HG02870 (cell line): ENCODE measurements around the gene TCTN1.
"Not testable (repeated sequence)": the region's sequence is repeated elsewhere in the genome, so short reads cannot be mapped to it uniquely, and the experiment has no call there.

Source experiments
- ATAC-seq: cut with Tn5 transposase; IDR thresholded peaks from one replicate; pipeline ENCODE4 v1.9.1; 2021; ENCODE audit warnings: mild to moderate bottlenecking, moderate library complexity; ENCODE audit not compliant: unreplicated experiment

TCTN1 gene

GRCh38 chr12:110613771-110614684 lies at the start of gene TCTN1:
Gene TCTN1, plus strand, starts transcription at chr12:110614129. Its CDS starts 54 bp downstream, at chr12:110614183.
- ATAC-seq, result peak; percentile 93

- ATAC-seq, result no peak
Measured at GRCh38 chr12:110564471-110564991, 49.4 kb upstream of the TCTN1 start.

- ATAC-seq, result no peak
Measured at GRCh38 chr12:110565894-110566871, 47.7 kb upstream of the TCTN1 start.

GRCh38 chr12:110566993-110567392 lies 46.9 kb upstream of the TCTN1 start:
- ATAC-seq, result no peak

- no peak for ATAC-seq
Measured at GRCh38 chr12:110568752-110569151, 45.2 kb upstream of the TCTN1 start.

- ATAC-seq, result not testable (repeated sequence)
Measured at GRCh38 chr12:110569838-110570237, 44.1 kb upstream of the TCTN1 start.

- not testable (repeated sequence) for ATAC-seq
Measured at GRCh38 chr12:110570798-110571197, 43.1 kb upstream of the TCTN1 start.

GRCh38 chr12:110574044-110574443 lies 39.9 kb upstream of the TCTN1 start:
- ATAC-seq, result no peak

- not testable (repeated sequence) for ATAC-seq
Measured at GRCh38 chr12:110574717-110575230, 39.2 kb upstream of the TCTN1 start.

GRCh38 chr12:110575326-110575725 lies 38.6 kb upstream of the TCTN1 start:
- ATAC-seq, result no peak

GRCh38 chr12:110576504-110576903 lies 37.4 kb upstream of the TCTN1 start:
- no peak for ATAC-seq

GRCh38 chr12:110577864-110578693 lies 35.9 kb upstream of the TCTN1 start:
- peak; percentile 38 for ATAC-seq

GRCh38 chr12:110578694-110579534 lies 35.0 kb upstream of the TCTN1 start:
- no peak for ATAC-seq

GRCh38 chr12:110579535-110580253 lies 34.2 kb upstream of the TCTN1 start:
- no peak for ATAC-seq

- ATAC-seq, result no peak
Measured at GRCh38 chr12:110581931-110582275, 32.0 kb upstream of the TCTN1 start.

GRCh38 chr12:110582276-110583136 lies 31.4 kb upstream of the TCTN1 start:
- ATAC-seq, result peak; percentile 37
